ENCODE data around the gene FOXO3.

DNA sequence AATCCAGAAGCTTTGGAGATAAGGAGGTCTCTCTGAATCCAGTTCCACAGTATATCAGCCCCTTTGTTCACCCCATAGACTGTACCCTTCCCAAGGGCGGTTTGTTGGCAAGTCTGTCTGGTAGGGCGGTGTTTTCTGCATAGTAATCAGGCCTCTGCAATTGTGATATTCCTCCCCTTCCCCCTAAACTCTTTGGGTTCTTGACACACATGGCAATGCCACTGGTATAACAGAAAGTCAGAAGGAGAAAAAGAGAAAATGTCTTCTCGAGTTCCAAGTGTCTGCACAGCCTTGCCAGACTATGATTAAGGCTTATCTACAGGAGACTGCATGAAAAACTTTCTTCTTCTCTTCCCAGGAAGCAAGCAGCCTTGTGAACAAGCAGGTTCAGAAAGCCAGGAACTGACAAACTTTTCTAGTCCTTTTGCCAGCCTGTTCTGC lies 45.6 kb downstream of the FOXO3 start:
- TF ChIP-seq, protein P1, sequence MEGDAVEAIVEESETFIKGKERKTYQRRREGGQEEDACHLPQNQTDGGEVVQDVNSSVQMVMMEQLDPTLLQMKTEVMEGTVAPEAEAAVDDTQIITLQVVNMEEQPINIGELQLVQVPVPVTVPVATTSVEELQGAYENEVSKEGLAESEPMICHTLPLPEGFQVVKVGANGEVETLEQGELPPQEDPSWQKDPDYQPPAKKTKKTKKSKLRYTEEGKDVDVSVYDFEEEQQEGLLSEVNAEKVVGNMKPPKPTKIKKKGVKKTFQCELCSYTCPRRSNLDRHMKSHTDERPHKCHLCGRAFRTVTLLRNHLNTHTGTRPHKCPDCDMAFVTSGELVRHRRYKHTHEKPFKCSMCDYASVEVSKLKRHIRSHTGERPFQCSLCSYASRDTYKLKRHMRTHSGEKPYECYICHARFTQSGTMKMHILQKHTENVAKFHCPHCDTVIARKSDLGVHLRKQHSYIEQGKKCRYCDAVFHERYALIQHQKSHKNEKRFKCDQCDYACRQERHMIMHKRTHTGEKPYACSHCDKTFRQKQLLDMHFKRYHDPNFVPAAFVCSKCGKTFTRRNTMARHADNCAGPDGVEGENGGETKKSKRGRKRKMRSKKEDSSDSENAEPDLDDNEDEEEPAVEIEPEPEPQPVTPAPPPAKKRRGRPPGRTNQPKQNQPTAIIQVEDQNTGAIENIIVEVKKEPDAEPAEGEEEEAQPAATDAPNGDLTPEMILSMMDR (conservative IDR thresholded peaks at IDR 0.05 in 1 of 2, IDR thresholded peaks at IDR 0.05 in 1 of 2; ENCODE audit: extremely low read depth in 1 of 2, insufficient read depth in 1 of 2, low read depth in 1 of 2, low read length in 2 of 2) = no peak
- no peak for TF ChIP-seq EZH2 (IDR thresholded peaks at IDR 0.05; ENCODE audit: borderline replicate concordance, low read length)

All from mammary epithelial cell (primary cell).